Head of caudate nucleus (tissue), 42 donors: Measurements from ENCODE around the gene LMF1.
"Not testable (repeated sequence)": the region's sequence is repeated elsewhere in the genome, so short reads cannot be mapped to it uniquely, and the experiment has no call there.

Experiments
- DNase-seq, 42 donors: peaks; one replicate each; pipeline versions ENCODE4 v3.0.0 to v3.0.0-alpha.2; 2020 to 2021; ENCODE audit warnings: mixed read lengths in 7 of 42
- intact Hi-C: fragments of 100-400 bp; cut with DNase I; formaldehyde crosslinking; loops from one replicate; pipeline ENCODE4 v1.15.0; 2022

Gene LMF1

DNA sequence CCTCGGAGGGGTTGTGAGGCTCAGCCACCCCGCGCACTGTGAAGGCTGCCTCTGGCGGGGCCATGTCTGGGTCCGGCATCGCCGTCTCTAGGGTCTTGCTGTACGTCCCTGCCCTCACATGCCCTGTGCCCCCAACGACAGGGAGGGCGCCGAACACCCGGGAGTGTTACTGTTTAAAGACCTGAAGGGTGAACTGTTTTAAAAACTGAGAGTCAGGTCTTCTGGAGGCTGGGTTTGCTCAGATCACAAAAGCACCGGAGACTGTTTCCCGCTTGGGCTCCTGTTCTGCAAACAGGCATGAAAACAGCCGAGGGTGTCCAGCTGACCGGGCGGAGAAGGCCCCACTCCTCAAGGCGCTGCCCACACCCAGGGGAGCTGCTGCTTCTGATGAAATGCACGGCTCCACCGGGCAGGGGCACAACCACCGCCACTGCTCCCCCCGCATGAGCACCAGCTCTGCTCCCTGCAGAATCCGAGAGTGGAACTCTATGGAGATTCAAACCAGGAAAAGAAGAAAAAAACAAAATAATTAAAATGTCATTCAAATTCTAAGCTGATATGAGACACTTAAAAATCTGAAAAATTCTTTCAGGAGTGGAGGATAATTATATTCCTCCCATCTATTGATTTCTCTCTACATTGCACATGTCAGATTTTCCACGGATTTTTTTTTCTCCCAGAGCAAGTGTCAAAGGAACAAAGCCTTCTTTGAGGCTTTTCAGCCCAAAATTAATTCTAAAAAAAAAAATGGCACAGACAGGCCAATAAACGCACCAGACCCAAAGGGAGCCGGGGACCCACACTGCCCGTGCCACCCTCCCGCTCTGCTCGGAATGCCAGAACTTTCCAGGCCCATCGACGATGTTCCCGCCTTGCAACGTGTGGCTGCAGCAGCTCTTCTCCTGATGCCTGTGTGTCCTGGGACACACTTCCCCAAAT, 74.3 kb downstream of the LMF1 start:
- intact Hi-C loops, result loop anchor here (5.0 kb wide), 1 partner anchor 76 kb away; the partner anchor contains the start of gene LMF1
- DNase-seq, result peak in 41 of 42 donors; percentile 36 to 88 (median 71)

DNA sequence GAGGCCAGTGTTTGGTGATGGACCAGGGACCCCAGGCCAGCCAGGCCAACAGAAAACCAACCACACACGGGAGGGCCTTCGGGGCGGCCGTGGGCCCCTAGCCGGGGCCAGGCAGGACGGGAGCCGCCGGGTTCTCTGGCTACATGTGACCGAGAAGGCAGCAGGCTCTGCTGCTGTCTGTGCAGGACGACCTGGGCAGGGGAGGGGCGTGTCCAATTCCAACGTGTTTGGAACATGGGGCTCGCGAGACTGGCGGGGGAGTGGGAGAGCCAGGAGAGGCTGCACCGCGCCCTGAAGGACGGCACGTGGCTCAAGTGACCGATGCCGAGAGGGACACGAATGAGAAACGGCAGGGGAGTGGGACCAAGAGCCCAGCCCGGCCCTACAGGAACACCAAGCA, 75.4 kb downstream of the LMF1 start:
- intact Hi-C loops, result loop anchor here (5.0 kb wide), 1 partner anchor 77 kb away; the partner anchor contains the start of gene LMF1
- DNase-seq, result no peak

DNA sequence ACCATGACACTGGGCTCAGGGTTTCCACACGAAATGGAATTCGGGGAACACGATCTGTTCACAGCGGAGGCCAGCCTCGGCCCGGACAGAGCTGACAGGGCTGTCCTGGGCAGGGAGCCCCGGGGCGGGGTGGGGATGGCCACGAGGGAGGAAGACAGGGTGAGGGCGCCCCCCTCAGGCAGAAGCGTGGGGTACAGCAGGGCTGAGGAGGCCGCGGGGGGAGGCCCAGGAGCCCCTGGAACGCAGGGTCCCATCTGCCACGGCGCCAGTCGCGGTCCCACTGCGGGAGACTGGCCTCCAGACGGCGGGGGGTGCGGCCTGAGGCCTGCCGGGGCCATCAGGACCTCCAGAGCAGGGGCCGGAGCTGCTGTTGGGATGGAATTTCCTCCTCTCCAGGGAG, 75.9 kb downstream of the LMF1 start:
- peak in 5 of 42 donors; percentile 26 to 72 (median 56) for DNase-seq
- intact Hi-C loops, result loop anchor here (5.0 kb wide), 1 partner anchor 77 kb away; the partner anchor contains the start of gene LMF1

DNA sequence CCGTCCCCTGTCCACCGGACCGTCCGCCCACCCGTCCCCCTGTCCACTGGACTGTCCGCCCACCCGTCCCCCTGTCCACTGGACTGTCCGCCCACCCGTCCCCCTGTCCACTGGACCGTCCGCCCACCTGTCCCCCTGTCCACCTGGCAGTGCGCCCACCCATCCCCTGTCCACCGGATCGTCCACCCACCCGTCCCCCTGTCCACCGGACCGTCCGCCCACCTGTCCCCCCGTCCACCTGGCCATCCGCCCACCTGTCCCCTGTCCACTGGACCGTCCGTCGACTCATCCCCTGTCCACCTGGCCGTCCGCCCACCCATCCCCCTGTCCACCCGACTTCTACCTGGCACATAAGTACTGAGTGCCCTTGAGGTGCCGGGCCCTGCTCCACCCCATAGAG, 76.6 kb downstream of the LMF1 start:
- intact Hi-C loops, result no loop called here
- peak in 1 of 42 donors; percentile 46 for DNase-seq

DNA sequence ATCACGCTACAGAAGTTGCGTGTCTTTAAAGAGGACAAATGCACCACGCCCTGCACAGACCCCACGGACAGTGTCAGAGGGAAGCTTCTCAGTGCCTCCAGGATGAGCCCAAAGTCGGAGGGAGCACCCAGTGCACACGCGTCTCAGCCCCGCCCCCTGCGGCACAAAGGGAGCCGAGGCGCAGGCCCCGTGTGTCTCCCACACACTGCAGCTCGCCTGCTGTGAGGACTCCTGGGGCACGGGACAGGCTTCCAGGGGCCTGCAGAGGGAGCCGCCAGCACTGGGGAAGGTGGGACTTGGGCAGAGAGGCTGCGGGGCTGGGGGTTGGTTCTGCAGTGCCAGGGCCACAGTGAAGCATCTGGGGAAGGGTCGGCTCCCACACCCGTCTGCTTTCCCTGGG, 77.4 kb downstream of the LMF1 start:
- intact Hi-C loops, result no loop called here
- DNase-seq, result peak in 25 of 42 donors; percentile 29 to 77 (median 58)

DNA sequence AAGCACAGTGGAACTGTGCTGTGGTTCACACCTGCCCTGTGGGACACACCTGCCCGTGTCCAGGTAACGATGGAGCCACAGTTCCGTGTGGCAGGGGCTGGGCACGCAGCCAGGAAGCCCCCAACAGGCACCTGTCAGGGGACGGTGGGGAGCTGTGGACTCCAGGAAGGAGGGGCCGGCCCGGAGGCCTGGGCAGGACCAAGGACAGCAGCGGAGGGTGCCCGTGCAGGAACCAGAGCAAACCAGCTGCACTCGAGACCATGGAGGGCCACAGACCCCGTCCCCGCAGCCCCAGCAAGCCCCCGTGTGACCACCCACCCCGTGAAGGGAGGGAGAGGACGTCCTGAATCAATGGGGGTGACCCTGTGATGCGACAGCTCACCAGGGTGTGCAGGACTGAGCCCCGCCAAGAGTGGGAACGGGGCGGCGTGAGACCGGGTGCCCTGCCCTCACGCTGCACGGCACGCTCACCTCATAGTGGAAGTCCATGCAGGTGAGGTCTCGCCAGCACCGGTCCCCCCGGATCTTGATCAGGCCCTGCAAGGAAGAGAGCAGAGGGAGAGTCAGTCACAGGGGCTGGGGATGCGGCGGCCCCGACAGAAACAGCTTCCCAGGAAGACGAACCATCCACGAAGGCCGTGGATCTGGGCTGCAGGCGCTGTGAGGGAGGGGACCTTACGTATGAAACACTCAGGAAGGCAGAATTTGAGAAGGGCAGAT, 78.1 kb downstream of the LMF1 start:
- intact Hi-C loops, result no loop called here
- DNase-seq, result no peak

DNA sequence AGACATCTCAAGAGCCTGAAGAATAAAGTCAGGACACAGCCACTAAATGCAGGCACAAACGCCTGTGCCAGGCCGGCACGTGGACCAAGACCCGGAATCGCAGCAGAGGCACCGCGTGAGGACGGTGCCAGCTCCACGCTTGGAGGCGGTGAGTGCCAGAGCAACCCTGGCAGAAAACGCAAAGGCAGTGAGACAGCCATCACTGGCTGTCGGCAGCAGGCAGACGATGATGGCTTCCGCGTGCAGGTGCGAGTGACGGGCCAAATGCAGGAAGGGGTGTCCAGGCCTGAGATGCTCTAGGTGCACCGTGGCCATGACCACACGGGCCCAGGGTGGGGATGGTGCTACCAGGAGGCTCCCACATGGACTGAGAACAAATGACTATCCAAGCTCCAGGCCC, 78.8 kb downstream of the LMF1 start:
- peak in 2 of 42 donors; percentile 43 to 51 for DNase-seq
- intact Hi-C loops, result no loop called here

DNA sequence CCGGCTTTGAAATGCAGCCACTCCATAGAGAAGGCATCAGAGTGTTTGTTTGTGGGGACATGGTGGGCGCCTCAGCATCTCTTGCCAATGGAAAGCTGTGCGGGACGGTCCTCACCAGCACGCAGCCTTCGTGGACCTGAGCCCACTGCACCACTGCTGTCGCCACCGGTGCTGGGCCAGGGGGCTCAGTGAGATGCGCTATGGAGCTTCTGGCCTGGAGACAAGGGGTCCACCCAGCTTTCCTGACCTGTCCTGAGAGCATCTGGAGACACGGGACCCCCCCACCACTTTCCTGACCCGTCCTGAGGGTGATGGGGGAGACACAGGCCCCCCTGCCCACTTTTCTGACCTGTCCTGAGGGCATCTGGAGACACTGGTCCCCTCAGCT, 79.4 kb downstream of the LMF1 start:
- intact Hi-C loops, result no loop called here

DNA sequence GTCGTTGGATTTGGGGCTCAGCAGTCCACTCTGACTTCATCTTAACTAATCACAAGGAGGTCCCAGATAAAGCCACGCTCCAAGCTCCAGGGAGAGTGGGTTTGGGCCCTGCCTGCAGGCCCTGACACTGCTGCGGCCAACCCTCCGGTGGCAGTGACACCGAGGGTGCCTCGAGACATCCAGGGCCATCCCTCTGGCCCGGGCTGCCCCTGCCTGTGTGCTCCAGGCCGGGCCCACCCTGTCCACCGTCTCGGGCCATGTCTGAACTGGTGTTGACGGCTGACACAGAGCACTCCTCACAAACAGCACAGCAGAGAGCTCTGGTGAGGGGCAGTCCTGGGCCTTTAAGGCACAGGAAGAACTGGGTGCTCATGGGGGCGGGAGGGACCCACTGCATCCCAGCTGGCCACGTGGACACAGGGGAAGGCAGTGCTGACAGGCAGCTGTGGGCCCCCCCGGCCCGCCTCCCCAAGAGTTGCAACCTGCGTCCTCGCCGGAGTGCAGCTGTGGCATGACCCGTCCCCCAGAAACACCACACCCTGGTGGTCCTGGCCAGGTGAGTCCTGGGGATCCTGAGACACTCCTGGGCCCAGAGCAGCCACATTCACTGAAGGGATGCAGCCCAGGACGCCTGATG, 80.0 kb downstream of the LMF1 start:
- DNase-seq, result no peak
- intact Hi-C loops, result no loop called here

More for the DNA sequence above, 79.4 kb downstream of the LMF1 start:
- DNase-seq, result no peak

DNA sequence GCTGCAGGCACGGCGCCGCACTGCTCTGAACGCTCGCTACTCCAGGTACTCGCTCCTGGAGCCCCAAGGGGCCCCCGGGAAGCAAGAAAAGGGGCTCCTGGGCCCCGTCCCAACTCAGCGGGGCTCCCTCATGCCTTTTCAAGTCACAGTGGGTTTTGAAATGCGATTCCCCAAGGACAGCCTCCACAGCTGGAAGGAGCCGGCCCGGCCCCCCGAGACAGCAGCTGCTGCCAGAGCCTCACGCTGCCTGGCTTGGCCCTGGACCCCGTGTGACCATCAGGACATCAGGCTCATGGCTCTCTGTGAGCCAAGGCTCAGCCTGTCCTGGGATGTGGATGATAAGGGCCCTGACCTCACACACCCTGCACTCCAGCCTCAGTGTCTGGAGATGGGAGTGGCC, 80.6 kb downstream of the LMF1 start:
- intact Hi-C loops, result no loop called here
- peak in 2 of 42 donors; percentile 25 to 65 for DNase-seq

DNA sequence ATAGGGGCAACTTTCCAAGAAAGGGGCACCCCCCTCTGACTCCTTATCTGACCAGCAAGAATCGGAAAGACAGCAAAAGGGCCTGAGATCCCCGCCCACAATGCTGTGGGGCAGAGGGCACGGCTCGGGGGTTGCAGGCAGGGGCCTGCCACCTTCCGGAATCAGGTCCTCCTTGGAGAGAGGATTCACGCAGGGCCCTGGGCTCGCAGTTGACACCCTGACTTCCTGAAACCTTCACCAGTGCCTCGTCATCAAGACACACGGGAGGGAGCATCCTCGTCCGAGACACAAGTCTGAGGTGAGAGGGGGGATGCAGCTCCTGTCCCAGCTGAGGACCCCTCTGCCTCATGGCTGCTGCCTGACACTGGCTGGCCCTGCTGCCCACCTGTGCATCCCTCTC, 81.2 kb downstream of the LMF1 start:
- intact Hi-C loops, result no loop called here
- DNase-seq, result no peak

DNA sequence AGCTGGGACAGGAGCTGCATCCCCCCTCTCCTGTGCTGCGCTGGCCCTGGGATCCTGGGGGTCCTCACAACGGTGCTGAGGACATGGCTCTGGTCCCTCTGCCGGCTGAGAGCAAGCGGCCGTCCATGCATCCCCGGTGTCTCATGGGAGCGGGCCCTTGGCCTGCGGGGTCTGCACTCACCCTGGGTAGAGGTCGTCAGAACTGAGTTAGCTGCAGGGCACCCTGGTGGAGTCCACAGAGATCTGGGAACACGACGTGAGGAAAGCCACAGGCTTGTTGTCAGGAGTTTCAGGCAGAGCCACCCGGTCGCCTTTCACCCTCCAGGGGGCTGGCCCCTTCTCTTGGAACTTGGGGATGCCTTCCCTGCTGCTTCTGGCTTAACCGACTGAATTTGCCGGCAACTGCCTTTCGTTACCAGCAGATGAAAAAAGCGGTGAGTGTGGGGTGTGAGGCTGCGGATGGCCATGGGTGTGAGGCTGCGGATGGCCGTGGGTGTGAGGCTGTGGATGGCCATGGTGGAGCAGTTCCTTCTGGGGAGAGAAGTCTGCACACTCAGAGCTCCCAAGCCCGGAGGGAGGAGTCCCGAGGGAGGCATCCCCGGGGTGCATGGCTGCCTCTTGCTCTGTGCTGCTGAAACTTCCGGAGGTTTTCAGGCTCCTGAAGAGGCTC, 81.7 kb downstream of the LMF1 start:
- peak in 1 of 42 donors; percentile 1 for DNase-seq
- intact Hi-C loops, result no loop called here

DNA sequence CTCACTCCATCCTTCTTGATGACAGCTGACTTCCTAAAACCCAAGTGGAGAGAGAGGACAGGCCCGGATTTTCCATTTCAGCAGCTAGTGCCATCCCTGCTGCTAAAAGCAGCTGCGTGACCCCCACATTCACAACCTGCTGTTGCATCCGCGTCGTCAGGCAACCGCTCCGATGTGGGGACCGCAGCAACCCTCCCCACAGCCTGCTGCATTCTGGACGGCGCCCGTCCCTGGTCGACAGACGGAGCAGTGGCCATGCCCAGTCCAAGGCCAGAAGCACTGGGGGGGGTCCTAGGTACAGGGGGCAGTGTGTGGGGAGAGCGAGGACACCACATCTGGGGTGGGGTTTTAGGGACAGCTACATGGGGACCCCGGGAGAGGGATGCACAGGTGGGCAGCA, 82.3 kb downstream of the LMF1 start:
- intact Hi-C loops, DNase-seq: not testable (repeated sequence)

DNA sequence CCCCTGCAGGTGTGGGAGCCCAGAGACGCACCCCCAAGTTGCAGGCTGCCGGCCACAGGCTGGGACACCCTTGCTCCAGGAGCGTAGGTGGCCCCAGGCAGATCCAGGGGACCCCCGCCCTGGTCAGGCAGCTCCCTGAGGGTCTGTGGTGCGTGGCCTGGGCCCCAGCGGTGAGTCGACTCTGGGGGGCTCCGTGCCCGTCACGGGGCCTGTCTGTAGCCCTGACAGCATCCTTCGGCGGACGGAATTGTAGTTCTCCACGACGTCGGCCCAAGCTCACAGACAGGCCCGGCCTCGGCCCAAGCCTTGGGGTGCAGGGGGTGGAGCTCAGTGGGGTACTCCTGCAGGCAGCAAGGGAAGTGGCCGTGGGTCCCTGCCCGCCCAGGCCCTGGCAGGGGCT, 82.9 kb downstream of the LMF1 start:
- peak in 1 of 42 donors; percentile 1 for DNase-seq
- intact Hi-C loops, result no loop called here

DNA sequence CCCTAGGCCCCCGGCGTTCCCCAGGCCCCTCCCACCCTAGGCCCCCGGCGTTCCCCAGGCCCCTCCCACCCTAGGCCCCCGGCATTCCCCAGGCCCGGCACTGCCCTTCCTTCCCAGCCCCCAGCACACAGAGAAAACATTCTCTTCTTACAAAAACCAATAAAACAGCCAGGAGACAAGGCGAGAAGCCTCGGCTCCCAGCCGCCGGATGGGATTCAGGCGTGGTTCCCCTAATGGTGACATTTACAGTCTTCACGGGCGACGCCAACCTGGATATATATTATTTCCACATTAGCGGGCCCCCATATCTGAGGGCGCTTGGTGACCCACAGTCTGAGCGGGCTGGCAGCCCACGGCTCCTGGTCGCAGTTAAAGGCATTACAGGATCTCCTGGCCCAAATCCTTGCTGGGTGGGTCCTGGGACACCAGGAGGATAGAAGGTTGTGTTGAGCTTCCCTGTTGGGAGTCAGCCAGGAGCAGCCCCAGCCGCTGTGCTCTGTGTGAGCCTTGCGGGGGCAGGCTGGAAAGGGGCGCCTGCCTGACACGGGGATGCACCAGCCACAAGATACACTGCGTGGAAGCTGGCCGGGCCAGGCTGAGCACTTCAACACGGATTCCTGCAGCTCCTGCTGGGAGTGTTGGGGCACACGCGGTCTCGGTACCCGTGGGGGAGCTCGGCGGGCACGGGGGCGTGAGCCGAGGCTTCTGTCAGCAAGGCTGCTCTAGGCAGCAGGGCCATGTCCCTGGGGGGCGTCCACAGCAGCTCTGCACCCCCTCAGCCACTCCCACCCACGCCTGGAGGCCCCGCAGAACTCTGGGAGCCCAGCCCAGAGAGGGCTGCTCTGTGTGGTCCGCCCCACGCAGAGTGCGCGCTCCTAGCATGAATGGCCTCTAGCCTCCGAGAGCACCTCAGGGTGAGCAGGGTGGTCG, 83.7 kb downstream of the LMF1 start:
- intact Hi-C loops, result no loop called here
- DNase-seq, result peak in 26 of 42 donors; percentile 2 to 79 (median 54)

DNA sequence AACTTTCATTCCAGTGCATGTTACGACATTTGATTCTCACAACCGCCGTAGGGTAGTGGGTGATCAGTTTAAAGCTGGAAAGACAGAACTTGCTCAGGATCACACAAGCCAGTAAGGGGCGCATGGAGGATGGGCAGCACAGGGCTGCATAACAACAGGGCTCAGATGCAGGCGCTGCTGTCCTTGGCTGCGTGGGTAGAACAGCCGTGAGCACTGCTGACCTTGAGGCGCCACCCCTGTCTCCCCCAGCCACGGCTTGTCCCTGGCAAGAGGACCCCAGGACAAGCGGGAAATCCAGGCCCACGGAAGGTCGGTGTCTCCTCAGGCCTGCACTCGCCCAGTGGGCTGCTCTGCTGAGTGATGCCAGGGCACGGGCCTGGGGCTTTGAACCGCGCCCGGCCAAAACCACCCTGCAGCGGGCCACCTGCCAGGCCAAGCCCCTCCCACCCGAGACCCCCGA, 84.7 kb downstream of the LMF1 start:
- DNase-seq, result peak in 36 of 42 donors; percentile 1 to 87 (median 66)
- intact Hi-C loops, result no loop called here

DNA sequence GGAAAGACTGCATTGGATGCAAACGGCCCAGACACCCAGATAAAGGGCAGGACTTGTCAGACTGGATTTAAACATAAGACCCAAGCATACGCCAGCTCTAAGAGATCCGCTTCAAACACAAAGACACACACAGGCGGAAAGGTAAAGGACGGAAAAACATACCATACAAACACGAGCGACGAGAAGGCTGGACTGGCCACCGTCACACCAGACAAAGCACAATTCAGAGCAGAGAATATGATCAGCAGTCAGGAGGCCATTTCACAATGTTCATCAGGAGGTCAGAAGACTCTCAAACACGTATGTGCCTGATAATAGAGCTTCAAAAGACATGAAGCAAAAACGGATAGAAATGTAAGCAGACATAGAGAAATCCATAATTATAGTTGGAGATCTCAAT, 85.4 kb downstream of the LMF1 start:
- intact Hi-C loops, result no loop called here
- peak in 1 of 42 donors; percentile 23 for DNase-seq

DNA sequence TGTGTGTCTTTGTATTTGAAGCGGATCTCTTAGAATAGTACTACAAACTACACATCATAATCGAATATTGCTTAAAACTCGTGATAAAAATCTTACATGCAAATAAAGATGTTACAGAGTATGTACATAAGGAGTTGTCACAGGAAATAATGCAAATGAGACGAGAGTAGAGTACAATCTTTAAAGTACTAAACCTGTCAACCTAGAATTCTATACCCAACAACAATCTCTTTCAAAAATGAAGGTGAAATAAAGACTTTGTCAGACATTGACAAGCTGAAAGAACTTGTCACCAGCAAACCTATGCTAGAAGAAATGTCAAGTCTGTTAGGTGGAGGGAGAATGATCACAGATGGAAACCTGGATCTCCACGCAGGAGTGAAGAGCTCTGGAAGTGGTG, 86.6 kb downstream of the LMF1 start:
- intact Hi-C loops, result no loop called here
- no peak for DNase-seq
